Stomach (tissue), 9 donors: Measurements from ENCODE around the gene GRB2. TPM values are rescaled to one million over a fixed set of nuclear protein-coding genes. Genes with fewer than 3 reads are reported as not detected.

ENCODE experiments used
- DNase-seq, 2 donors: peaks; one replicate each; pipeline versions ENCODE4 v3.0.0 to v3.0.0-alpha.2; 2013 to 2019
- H3K27ac ChIP-seq, 5 donors: fragments of 200-600 bp in 4 of 5; sonication (generic) in 4 of 5; one replicate each; pipeline ENCODE4 v1.5.1; 2013 to 2019; ENCODE audit warnings: mild to moderate bottlenecking in 1 of 5, moderate library complexity in 1 of 5
- H3K27me3 ChIP-seq, 3 donors: fragments of 200-600 bp; sonication (generic); one replicate each; pipeline ENCODE4 v1.5.1; 2017 to 2019; ENCODE audit warnings: mixed run types in 1 of 3
- H3K36me3 ChIP-seq, 4 donors: fragments of 200-600 bp; sonication (generic); 1 replicate in 3 of 4; 2 replicates in 1 of 4; pipeline ENCODE4 v1.5.1; 2016 to 2019
- H3K4me1 ChIP-seq, 4 donors: fragments of 200-600 bp; sonication (generic); one replicate each; pipeline ENCODE4 v1.5.1; 2016 to 2019
- H3K4me3 ChIP-seq, 4 donors: fragments of 200-600 bp; sonication (generic) in 3 of 4; one replicate each; pipeline ENCODE4 v1.5.1; 2016 to 2019; ENCODE audit warnings: mild to moderate bottlenecking in 1 of 4
- H3K9me3 ChIP-seq, 4 donors: fragments of 200-600 bp; sonication (generic); one replicate each; pipeline ENCODE4 v1.5.1; 2016 to 2019
- CTCF ChIP-seq, 7 experiments: fragments of 450-650 bp in 4 of 7; fragments of 200-600 bp in 3 of 7; sonication (generic) in 3 of 7; IDR thresholded peaks; one replicate each; pipeline ENCODE4 v1.5.1; 2016 to 2019; ENCODE audit warnings: antibody characterized with exemption in 7 of 7, control low read depth in 2 of 7, mild to moderate bottlenecking in 1 of 7
- EP300 ChIP-seq: sonication (generic); formaldehyde crosslinking; IDR thresholded peaks from one replicate; pipeline ENCODE4 v1.6.1; 2017; ENCODE audit warnings: antibody characterized with exemption
- POLR2A ChIP-seq, 4 donors: fragments of 450-650 bp; IDR thresholded peaks; one replicate each; pipeline ENCODE4 v1.6.1; 2016; ENCODE audit warnings: antibody characterized with exemption in 4 of 4, control low read depth in 2 of 4, mild to moderate bottlenecking in 1 of 4, moderate library complexity in 1 of 4
- POLR2AphosphoS5 ChIP-seq, 3 donors: sonication (generic); formaldehyde crosslinking; IDR thresholded peaks; one replicate each; pipeline ENCODE4 v1.6.1; 2016; ENCODE audit warnings: antibody characterized with exemption in 3 of 3
- WGBS, 5 donors: extraction: QIAGEN DNeasy Blood & Tissue Kit in 3 of 5; methylation state at CpG; one replicate each; pipeline versions ENCODE4 v1.1.5 to v1.1.7; 2013 to 2018; 5-methylcytosine and 5-hydroxymethylcytosine counted together
- intact Hi-C: fragments of 100-400 bp; cut with DNase I; formaldehyde crosslinking; loops from one replicate; pipeline ENCODE4 v1.15.1; 2023; ENCODE audit warnings: low total_unique reads
- polyA plus RNA-seq, 3 donors: library from polyadenylated mRNA; stranded (reverse); fragments of 200-250 nt; gene quantifications; one replicate each; pipeline ENCODE4 v1.2.3, GENCODE V29; 2013
- total RNA-seq, 5 donors: library from RNA; depleted of rRNA; stranded (reverse); fragments of >200 nt; gene quantifications; one replicate each; pipeline versions ENCODE4 v1.1.0 to v1.2.3, GENCODE V29; 2014 to 2016
- donor health status: healthy with polysubstance abuse.
- donor health status: Bipolar disorder and iron deficiency.
- donor health status: healthy.

Gene GRB2
- total and polyA plus RNA-seq, 8 donors: 32.5 to 488 (median 96.6) TPM

- Histone ChIP-seq H3K4me3 (no peak overlapping the region), H3K9me3 (no peaks in the 10 kb centered on the region), H3K27ac (peak overlapping the region in 3 of 5 donors; percentile 29 to 87 (median 87)), H3K27me3 (no peaks in the 10 kb centered on the region), H3K36me3 (peaks cover 0 to 36% (median 20%) of the 10 kb centered on the region in 4 donors), H3K4me1 (peaks cover 30 to 91% (median 73%) of the 10 kb centered on the region in 4 donors)
- no peak for DNase-seq
- intact Hi-C loops: no loop called here
- 17 to 34% (median 22%) methylated on average over 3 of the region's 3 CpGs for WGBS, 5 donors
- TF ChIP-seq CTCF (IDR thresholded peaks at IDR 0.05): no peak
- TF ChIP-seq POLR2A (IDR thresholded peaks at IDR 0.05): no peak
- TF ChIP-seq EP300: no peak
- no peak for TF ChIP-seq POLR2AphosphoS5 (IDR thresholded peaks at IDR 0.05)
Measured at GRCh38 chr17:75390982-75391381, 14.5 kb downstream of the GRB2 start.

GRCh38 chr17:75388476-75389030, 16.9 kb downstream of the GRB2 start:
- Histone ChIP-seq H3K27ac (no peak overlapping the region), H3K4me3 (no peak overlapping the region), H3K9me3 (no peaks in the 10 kb centered on the region), H3K27me3 (no peaks in the 10 kb centered on the region), H3K36me3 (peaks cover 0 to 36% (median 20%) of the 10 kb centered on the region in 4 donors), H3K4me1 (peaks cover 20 to 92% (median 67%) of the 10 kb centered on the region in 4 donors)
- TF ChIP-seq EP300 (no peak), CTCF (IDR thresholded peaks at IDR 0.05) (no peak), POLR2A (IDR thresholded peaks at IDR 0.05) (no peak), POLR2AphosphoS5 (IDR thresholded peaks at IDR 0.05) (no peak)
- intact Hi-C loops: no loop called here
- DNase-seq: no peak
- 63 to 97% (median 74%) methylated on average over 2 to 3 of the region's 3 CpGs for WGBS, 5 donors

- H3K4me1 ChIP-seq: peaks cover 23 to 92% (median 65%) of the 10 kb centered on the region in 4 donors
- DNase-seq: no peak
- H3K36me3 ChIP-seq: peaks cover 0 to 36% (median 20%) of the 10 kb centered on the region in 4 donors
- no peaks in the 10 kb centered on the region for H3K27me3 ChIP-seq
- WGBS, 5 donors: 76 to 91% (median 88%) methylated on average over 3 of the region's 3 CpGs
- H3K27ac ChIP-seq: no peak overlapping the region
- no peaks in the 10 kb centered on the region for H3K9me3 ChIP-seq
- no peak for TF ChIP-seq POLR2AphosphoS5 (IDR thresholded peaks at IDR 0.05)
- no peak for TF ChIP-seq EP300
- TF ChIP-seq CTCF (IDR thresholded peaks at IDR 0.05): no peak
- no peak for TF ChIP-seq POLR2A (IDR thresholded peaks at IDR 0.05)
- intact Hi-C loops: no loop called here
- no peak overlapping the region for H3K4me3 ChIP-seq
Measured at GRCh38 chr17:75387771-75388170, 17.7 kb downstream of the GRB2 start.

GRCh38 chr17:75386430-75386829, 19.0 kb downstream of the GRB2 start:
- H3K9me3 ChIP-seq: no peaks in the 10 kb centered on the region

More at GRCh38 chr17:75386430-75386829, 19.0 kb downstream of the GRB2 start:
- TF ChIP-seq CTCF (IDR thresholded peaks at IDR 0.05) (no peak), POLR2AphosphoS5 (IDR thresholded peaks at IDR 0.05) (no peak), POLR2A (IDR thresholded peaks at IDR 0.05) (no peak), EP300 (no peak)
- H3K36me3 ChIP-seq: peaks cover 0 to 24% (median 17%) of the 10 kb centered on the region in 4 donors
- DNase-seq: no peak
- no peak overlapping the region for H3K27ac ChIP-seq
- H3K4me1 ChIP-seq: peaks cover 30 to 90% (median 59%) of the 10 kb centered on the region in 4 donors
- no peak overlapping the region for H3K4me3 ChIP-seq
- H3K27me3 ChIP-seq: no peaks in the 10 kb centered on the region
- intact Hi-C loops: no loop called here
